ENCODE results near the gene CPLX3.
A peak's percentile ranks its signal among the peaks of the same experiment; 100 is the strongest.

Gene CPLX3

GRCh38 chr15:74858369-74858740, 31.9 kb downstream of the CPLX3 start:
- Histone ChIP-seq H3K9ac (ENCODE audit: low read length) (no peak overlapping the region), H3K36me3 (ENCODE audit: control insufficient read depth, low read depth, low read length) (peaks cover 1% of the 10 kb centered on the region), H3K9me3 (ENCODE audit: control insufficient read depth, low read depth, low read length) (no peaks in the 10 kb centered on the region), H3K27ac (ENCODE audit: low read length) (no peak overlapping the region), H3K27me3 (ENCODE audit: control insufficient read depth, insufficient read depth, low read length) (no peaks in the 10 kb centered on the region), H3K4me3 (ENCODE audit: low read length) (no peak overlapping the region), H3K4me1 (ENCODE audit: control insufficient read depth, low read depth, low read length) (no peaks in the 10 kb centered on the region)

GRCh38 chr15:74863239-74864056, 37.0 kb downstream of the CPLX3 start:
- H3K9me3 ChIP-seq (ENCODE audit: control insufficient read depth, low read depth, low read length), result no peaks in the 10 kb centered on the region
- no peak overlapping the region for H3K27ac ChIP-seq (ENCODE audit: low read length)

GRCh38 chr15:74864296-74864695, 37.9 kb downstream of the CPLX3 start:
- H3K27me3 ChIP-seq (ENCODE audit: control insufficient read depth, insufficient read depth, low read length), result no peaks in the 10 kb centered on the region
- no peak overlapping the region for H3K27ac ChIP-seq (ENCODE audit: low read length)
- no peak overlapping the region for H3K4me3 ChIP-seq (ENCODE audit: low read length)
- no peaks in the 10 kb centered on the region for H3K9me3 ChIP-seq (ENCODE audit: control insufficient read depth, low read depth, low read length)
- no peaks in the 10 kb centered on the region for H3K36me3 ChIP-seq (ENCODE audit: control insufficient read depth, low read depth, low read length)
- H3K4me1 ChIP-seq (ENCODE audit: control insufficient read depth, low read depth, low read length), result no peaks in the 10 kb centered on the region
- no peak overlapping the region for H3K9ac ChIP-seq (ENCODE audit: low read length)

More at GRCh38 chr15:74863239-74864056, 37.0 kb downstream of the CPLX3 start:
- H3K27me3 ChIP-seq (ENCODE audit: control insufficient read depth, insufficient read depth, low read length), result no peaks in the 10 kb centered on the region
- H3K9ac ChIP-seq (ENCODE audit: low read length), result no peak overlapping the region
- H3K4me1 ChIP-seq (ENCODE audit: control insufficient read depth, low read depth, low read length), result no peaks in the 10 kb centered on the region
- no peak overlapping the region for H3K4me3 ChIP-seq (ENCODE audit: low read length)
- H3K36me3 ChIP-seq (ENCODE audit: control insufficient read depth, low read depth, low read length), result no peaks in the 10 kb centered on the region

GRCh38 chr15:74865316-74865715, 38.9 kb downstream of the CPLX3 start:
- no peak overlapping the region for H3K9ac ChIP-seq (ENCODE audit: low read length)
- no peaks in the 10 kb centered on the region for H3K36me3 ChIP-seq (ENCODE audit: control insufficient read depth, low read depth, low read length)
- no peak overlapping the region for H3K27ac ChIP-seq (ENCODE audit: low read length)
- no peaks in the 10 kb centered on the region for H3K27me3 ChIP-seq (ENCODE audit: control insufficient read depth, insufficient read depth, low read length)
- H3K4me3 ChIP-seq (ENCODE audit: low read length), result no peak overlapping the region
- H3K4me1 ChIP-seq (ENCODE audit: control insufficient read depth, low read depth, low read length), result no peaks in the 10 kb centered on the region
- no peaks in the 10 kb centered on the region for H3K9me3 ChIP-seq (ENCODE audit: control insufficient read depth, low read depth, low read length)

- Histone ChIP-seq H3K27ac (ENCODE audit: low read length) (no peak overlapping the region), H3K9me3 (ENCODE audit: control insufficient read depth, low read depth, low read length) (no peaks in the 10 kb centered on the region), H3K27me3 (ENCODE audit: control insufficient read depth, insufficient read depth, low read length) (no peaks in the 10 kb centered on the region), H3K4me3 (ENCODE audit: low read length) (no peak overlapping the region), H3K36me3 (ENCODE audit: control insufficient read depth, low read depth, low read length) (no peaks in the 10 kb centered on the region), H3K4me1 (ENCODE audit: control insufficient read depth, low read depth, low read length) (no peaks in the 10 kb centered on the region), H3K9ac (ENCODE audit: low read length) (no peak overlapping the region)
Observed at GRCh38 chr15:74866090-74866489, 39.7 kb downstream of the CPLX3 start.

GRCh38 chr15:74867466-74868038, 41.1 kb downstream of the CPLX3 start:
- Histone ChIP-seq H3K4me1 (ENCODE audit: control insufficient read depth, low read depth, low read length) (no peaks in the 10 kb centered on the region), H3K27me3 (ENCODE audit: control insufficient read depth, insufficient read depth, low read length) (no peaks in the 10 kb centered on the region), H3K36me3 (ENCODE audit: control insufficient read depth, low read depth, low read length) (no peaks in the 10 kb centered on the region), H3K9ac (ENCODE audit: low read length) (no peak overlapping the region), H3K4me3 (ENCODE audit: low read length) (no peak overlapping the region), H3K27ac (ENCODE audit: low read length) (no peak overlapping the region), H3K9me3 (ENCODE audit: control insufficient read depth, low read depth, low read length) (no peaks in the 10 kb centered on the region)

- no peaks in the 10 kb centered on the region for H3K27me3 ChIP-seq (ENCODE audit: control insufficient read depth, insufficient read depth, low read length)
- H3K27ac ChIP-seq (ENCODE audit: low read length), result no peak overlapping the region
- H3K36me3 ChIP-seq (ENCODE audit: control insufficient read depth, low read depth, low read length), result no peaks in the 10 kb centered on the region
- H3K4me1 ChIP-seq (ENCODE audit: control insufficient read depth, low read depth, low read length), result no peaks in the 10 kb centered on the region
- no peak overlapping the region for H3K9ac ChIP-seq (ENCODE audit: low read length)
- H3K9me3 ChIP-seq (ENCODE audit: control insufficient read depth, low read depth, low read length), result no peaks in the 10 kb centered on the region
- no peak overlapping the region for H3K4me3 ChIP-seq (ENCODE audit: low read length)
Observed at GRCh38 chr15:74868059-74868458, 41.6 kb downstream of the CPLX3 start.

GRCh38 chr15:74869372-74869725, 42.9 kb downstream of the CPLX3 start:
- H3K27me3 ChIP-seq (ENCODE audit: control insufficient read depth, insufficient read depth, low read length), result no peaks in the 10 kb centered on the region
- H3K4me3 ChIP-seq (ENCODE audit: low read length), result no peak overlapping the region
- H3K9ac ChIP-seq (ENCODE audit: low read length), result no peak overlapping the region
- H3K4me1 ChIP-seq (ENCODE audit: control insufficient read depth, low read depth, low read length), result no peaks in the 10 kb centered on the region
- no peak overlapping the region for H3K27ac ChIP-seq (ENCODE audit: low read length)
- no peaks in the 10 kb centered on the region for H3K9me3 ChIP-seq (ENCODE audit: control insufficient read depth, low read depth, low read length)
- H3K36me3 ChIP-seq (ENCODE audit: control insufficient read depth, low read depth, low read length), result no peaks in the 10 kb centered on the region

- Histone ChIP-seq H3K4me3 (ENCODE audit: low read length) (no peak overlapping the region), H3K4me1 (ENCODE audit: control insufficient read depth, low read depth, low read length) (no peaks in the 10 kb centered on the region), H3K9ac (ENCODE audit: low read length) (no peak overlapping the region), H3K27ac (ENCODE audit: low read length) (no peak overlapping the region), H3K9me3 (ENCODE audit: control insufficient read depth, low read depth, low read length) (no peaks in the 10 kb centered on the region), H3K27me3 (ENCODE audit: control insufficient read depth, insufficient read depth, low read length) (no peaks in the 10 kb centered on the region), H3K36me3 (ENCODE audit: control insufficient read depth, low read depth, low read length) (no peaks in the 10 kb centered on the region)
Observed at GRCh38 chr15:74869726-74870407, 43.4 kb downstream of the CPLX3 start.

GRCh38 chr15:74870436-74871215, 44.2 kb downstream of the CPLX3 start:
- H3K9me3 ChIP-seq (ENCODE audit: control insufficient read depth, low read depth, low read length), result no peaks in the 10 kb centered on the region
- no peak overlapping the region for H3K9ac ChIP-seq (ENCODE audit: low read length)
- H3K4me3 ChIP-seq (ENCODE audit: low read length), result no peak overlapping the region
- H3K27me3 ChIP-seq (ENCODE audit: control insufficient read depth, insufficient read depth, low read length), result no peaks in the 10 kb centered on the region
- no peak overlapping the region for H3K27ac ChIP-seq (ENCODE audit: low read length)
- H3K36me3 ChIP-seq (ENCODE audit: control insufficient read depth, low read depth, low read length), result no peaks in the 10 kb centered on the region
- no peaks in the 10 kb centered on the region for H3K4me1 ChIP-seq (ENCODE audit: control insufficient read depth, low read depth, low read length)

- Histone ChIP-seq H3K27ac (ENCODE audit: low read length) (peak overlapping the region; percentile 53), H3K36me3 (ENCODE audit: control insufficient read depth, low read depth, low read length) (no peaks in the 10 kb centered on the region), H3K4me1 (ENCODE audit: control insufficient read depth, low read depth, low read length) (no peaks in the 10 kb centered on the region), H3K9me3 (ENCODE audit: control insufficient read depth, low read depth, low read length) (no peaks in the 10 kb centered on the region), H3K9ac (ENCODE audit: low read length) (peak overlapping the region; percentile 91), H3K4me3 (ENCODE audit: low read length) (peak overlapping the region; percentile 94), H3K27me3 (ENCODE audit: control insufficient read depth, insufficient read depth, low read length) (no peaks in the 10 kb centered on the region)
Observed at GRCh38 chr15:74872702-74873035, 46.2 kb downstream of the CPLX3 start.
